Dermis blood vessel endothelial cell (primary cell): ENCODE data around the gene GALNS. TPM values are rescaled to one million over a fixed set of nuclear protein-coding genes. Genes with fewer than 3 reads are reported as not detected.
"Not testable (repeated sequence)": the region's sequence is repeated elsewhere in the genome, so short reads cannot be mapped to it uniquely, and the experiment has no call there.

Source experiments
- DNase-seq: peaks from one replicate; pipeline ENCODE4 v3.0.0; 2010
- total RNA-seq: library from RNA; depleted of rRNA; stranded (reverse); fragments of >200 nt; gene quantifications from 2 replicates; pipeline ENCODE4 v1.2.3, GENCODE V29; 2014

The GALNS gene
- total RNA-seq, 1 donor from 2014 or later = 25.0 TPM

DNA sequence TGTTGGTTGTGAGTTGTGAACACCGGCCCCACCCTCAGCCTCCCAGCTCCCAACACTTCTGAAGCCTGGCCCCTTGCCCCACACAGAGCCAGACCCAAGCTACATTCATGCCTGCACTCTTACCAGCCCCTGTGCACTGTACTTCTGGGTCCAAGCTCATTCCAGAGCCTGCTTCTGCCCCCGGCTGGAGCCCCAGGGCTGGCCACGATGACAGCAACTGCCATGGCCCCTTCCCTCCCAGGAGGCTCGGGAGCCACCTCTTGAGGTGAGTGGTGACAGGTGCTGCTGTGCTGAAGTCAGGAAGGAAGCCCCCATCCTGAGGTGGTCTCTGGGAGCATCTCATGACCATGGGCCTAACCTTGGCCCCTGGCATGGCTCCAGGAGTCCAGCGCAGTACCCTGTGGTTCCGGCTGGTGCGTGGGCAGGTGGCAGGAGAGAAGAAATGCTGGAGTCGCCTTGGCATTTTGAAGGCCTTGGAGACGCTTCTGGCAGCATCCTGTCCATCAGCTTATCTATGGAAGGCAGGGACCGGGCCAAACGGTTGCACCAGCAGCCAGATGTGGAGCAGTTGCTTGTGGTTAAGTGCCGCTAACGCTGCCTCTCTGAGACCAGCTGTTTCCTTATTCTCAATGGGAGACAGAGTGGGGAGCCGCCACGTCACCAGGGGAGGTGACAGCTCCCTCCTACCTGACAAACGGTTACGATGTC, 57.0 kb downstream of the GALNS start:
- DNase-seq = no peak

DNA sequence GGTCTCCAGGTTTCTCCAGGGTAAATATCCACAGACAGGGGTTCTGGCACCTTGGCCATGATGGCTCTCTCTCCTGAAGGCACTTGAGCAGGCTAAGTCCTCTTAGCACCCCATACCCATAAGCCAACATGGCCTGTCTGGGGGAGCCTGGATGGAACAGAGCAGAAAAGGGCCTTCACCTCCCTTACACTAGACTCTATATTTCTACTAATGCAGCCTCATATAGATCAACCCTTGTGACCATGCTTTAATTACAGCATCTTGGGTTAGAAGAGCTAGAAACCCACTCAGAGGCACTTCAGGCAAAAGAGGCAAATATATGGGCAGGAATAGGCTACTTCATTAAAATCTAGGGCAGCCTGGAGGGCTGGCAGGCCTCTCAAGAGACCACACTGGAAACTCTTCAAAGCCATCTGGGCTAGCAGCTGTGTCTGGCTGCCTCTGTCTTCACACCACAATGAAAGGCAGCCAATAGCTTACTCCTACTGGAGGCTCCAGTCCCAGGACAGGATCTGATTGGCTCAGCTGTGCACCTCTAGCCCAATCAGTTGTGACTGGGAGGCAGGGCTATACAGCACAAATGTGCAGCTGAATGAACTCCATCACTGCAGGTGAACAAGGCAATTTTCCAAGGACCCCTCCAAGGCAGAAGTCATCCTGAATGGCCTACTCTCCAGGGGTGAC, 57.8 kb downstream of the GALNS start:
- DNase-seq = no peak

DNA sequence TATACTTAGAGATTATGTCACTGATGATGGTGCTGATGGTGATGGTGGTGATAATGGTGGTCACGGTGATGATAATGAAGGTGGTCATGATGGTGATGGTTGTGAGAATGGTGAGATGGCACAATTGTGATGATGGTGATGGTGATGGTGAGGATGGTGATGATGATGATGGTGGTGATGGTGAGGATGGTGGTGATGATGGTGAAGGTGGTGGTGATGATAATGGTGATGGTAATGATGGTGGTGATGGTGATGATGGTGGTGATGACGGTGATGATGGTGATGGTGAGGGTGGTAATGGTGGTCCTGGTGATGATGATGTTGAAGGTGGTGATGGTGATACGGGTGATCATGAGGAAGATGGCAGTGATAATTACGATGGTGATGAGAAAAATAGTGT, 58.7 kb downstream of the GALNS start:
- no peak for DNase-seq

DNA sequence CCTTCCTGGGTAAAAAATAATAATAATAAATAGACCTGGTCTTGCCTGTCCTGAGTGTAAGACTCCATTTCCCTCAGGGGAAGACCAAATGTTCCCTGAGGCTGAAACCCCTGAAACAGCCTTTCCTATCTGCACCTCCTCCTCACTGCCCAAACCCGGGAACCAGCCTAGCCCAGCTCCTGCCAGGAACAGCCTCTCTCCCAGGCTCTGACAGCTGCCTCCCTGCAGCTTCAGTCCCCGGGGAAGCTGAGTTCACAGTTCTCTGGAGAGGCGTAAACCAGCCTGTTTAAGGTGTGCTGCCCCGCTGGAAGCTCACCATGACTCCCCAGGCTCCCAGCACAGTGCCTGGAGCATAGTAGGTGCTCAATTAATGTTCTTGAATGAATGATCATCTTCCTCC, 60.5 kb downstream of the GALNS start:
- no peak for DNase-seq

DNA sequence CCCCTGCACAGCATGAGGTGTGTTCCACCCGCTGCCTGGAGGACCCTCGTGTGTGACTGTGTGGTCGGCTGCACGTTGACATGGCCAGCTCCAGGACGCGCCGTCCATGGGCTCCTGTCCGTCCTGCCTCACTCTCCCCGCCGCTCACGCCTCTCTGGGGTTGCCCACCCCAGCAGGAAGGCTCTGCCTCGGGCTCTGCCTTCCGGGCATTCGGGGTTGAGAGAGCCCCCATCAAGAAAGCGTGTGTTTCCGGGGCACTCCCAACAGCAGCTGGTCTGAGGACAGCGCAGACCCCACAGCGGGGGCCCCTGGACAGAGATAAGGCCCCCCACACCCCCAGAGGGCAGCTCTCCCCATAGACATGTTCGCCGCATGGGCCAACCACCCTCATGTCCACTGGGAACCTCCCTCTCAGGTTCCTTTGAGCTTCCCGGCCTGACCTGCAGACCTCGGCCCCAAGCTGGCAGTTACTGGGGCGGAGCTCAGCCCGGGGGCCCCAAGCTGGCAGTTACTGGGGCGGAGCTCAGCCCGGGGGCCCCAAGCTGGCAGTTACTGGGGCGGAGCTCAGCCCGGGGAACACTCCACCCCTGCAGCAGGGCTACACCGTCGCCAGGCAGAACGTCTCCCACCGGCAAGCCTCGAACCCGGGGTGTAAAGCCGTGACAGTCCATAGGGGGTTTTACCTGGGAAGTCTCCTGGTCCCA, 63.3 kb downstream of the GALNS start:
- DNase-seq = no peak

DNA sequence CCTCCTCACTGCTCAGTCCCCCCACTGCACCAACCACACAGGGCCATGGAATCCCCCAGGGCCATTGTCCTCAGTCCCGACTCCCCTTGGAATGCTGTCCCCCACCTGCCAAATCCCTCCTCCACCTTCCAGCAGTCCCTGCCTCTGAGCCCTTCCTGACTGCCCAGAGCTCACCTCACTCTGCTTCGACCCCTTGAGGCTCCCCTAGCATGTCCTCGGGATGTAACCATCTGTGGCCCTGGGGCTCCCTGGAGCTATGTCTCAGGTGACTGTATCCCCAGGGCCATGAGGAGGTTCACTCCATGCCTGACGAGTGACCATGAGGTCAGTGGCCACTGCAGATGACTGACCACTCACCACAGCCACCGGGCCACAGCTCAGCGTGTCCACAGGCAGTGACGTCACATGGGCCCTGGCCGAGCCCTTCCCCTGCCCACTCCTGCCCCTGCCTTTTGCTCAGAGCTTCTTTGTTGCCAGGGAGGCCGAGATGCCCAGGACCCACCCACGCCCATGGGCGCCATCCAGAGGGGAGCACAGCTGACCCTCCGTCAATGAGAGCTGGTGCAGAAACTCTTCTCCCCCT, 64.0 kb downstream of the GALNS start:
- no peak for DNase-seq

DNA sequence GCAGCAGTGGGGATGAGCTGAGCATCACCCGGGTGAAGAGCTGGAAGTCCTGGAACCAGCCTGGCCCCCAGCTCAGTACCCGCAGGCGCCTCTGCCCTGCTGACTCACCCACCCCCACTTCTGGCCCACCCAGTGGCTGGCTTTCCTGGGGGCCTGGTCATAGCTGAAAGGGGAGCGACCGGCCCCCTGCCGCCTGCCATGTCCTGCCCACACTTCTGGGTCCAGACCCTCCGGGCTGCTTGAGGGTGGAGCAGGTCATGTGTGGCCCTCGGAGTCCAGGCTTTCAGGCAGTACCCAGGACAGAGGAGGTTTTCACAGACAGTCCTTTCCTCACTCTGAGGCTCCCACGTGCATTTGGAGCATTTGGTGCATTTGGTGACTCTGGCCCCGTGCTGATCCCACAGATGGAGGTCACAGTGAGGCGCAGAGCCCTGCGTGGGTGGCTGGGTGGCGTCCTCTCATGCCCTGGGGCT, 64.6 kb downstream of the GALNS start:
- DNase-seq = no peak

DNA sequence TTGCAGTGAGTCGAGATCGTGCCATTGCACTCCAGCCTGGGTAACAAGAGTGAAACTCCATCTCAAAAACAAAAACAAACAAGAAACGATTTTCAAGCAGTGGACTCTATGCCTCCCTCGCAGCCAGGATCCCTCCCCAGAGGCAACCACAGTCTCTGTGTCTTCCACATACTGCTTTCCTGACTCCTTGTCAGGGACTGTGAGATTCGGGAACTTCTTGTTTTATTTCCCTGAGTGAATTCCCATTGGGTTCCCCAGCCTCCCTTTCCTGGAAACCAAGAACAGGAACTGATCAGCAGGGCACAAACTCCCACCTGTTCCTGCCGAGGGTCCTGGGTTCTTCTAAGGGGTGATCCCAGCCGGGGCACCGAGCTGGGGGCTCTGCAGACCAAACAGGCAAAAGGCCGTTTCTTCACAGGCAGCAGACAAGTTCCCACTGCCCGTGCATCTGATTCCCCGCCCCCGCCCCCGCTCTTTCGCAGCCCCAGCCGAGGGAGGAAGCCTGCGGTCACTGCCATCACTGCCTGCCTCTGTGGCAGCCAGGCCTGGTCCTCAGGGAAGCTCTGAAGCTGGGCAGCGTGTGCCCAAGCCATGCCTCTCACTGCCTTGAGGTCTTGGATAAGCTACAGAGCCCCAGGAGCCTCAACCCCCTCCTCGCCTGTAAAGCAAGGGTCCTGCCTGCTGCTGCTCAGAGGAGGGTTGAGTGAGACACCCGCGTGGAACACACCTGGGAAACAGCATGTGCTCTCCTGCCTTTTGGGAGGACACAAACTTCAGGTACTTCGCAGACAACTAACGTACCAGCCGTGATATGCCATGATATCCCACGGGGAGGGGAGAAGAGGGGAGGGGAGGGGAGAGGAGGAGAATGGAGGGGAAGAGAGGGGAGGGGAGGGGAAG, 66.2 kb downstream of the GALNS start:
- DNase-seq = peak; percentile 41

DNA sequence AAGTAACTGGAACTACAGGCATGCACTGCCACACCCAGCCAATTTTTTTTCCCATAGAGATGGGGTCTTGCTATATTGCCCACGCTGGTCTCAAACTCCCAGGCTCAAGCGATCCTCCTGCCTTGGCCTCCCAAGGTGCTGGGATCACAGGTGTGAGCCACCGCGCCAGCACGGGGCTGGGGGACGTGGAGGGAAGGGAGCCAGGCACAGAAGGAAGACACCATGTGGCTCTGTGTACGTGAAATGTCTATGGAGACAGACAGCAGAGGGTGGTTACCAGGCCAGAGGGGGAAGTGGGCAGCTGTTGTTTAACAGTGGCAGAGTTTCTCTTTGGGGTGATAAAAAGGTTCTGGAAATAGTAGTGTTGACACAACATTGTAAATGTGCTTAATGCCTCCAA, 67.2 kb downstream of the GALNS start:
- no peak for DNase-seq

DNA sequence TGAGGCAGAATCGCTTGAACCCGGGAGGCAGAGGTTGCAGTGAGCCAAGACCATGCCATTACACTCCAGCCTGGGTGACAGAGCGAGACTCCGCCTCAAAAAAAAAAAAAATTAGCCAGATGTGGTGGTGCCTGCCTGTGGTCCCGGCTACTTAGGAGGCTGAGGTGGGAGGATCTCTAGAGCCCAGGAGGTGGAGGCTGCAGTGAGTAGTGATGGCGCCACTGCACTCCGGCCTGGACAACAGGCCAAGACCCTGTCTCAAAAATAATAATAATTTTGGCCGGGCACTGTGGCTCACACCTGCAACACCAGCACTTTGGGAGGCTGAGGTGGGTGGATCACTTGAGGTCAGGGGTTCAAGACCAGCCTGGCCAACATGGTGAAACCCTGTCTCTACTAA, 68.0 kb downstream of the GALNS start:
- not testable (repeated sequence) for DNase-seq

DNA sequence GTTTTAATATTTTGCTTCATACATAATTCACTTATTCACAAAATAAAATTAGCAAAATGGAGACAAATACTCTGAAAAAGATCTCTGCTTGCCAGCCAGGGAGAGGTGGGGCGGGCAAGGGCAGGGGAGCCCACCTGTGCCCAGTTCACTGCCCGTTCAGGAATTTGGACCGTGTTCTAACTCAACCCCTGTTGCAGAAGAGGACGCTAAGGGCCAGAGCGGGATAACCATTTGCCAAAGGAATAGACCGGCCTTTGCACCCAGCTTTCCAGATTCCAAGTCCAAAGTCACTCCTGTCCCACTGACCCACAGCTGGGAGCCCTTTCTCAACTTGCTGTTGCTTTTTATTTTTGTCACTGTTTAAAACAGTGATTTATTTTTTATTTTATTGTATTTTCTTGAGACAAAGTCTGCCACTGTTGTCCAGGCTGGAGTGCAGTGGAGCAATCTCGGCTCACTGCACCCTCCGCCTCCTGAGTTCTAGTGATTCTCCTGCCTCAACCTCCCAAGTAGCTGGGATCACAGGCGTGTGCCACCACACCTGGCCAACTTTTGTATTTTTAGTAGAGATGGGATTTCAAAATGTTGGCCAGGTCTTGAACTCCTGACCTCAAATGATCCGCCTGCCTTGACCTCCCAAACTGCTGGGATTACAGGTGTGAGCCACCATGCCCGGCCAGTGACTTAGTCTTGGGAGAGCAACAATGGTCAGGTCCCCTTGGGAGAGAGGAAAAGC, 69.0 kb downstream of the GALNS start:
- no peak for DNase-seq

DNA sequence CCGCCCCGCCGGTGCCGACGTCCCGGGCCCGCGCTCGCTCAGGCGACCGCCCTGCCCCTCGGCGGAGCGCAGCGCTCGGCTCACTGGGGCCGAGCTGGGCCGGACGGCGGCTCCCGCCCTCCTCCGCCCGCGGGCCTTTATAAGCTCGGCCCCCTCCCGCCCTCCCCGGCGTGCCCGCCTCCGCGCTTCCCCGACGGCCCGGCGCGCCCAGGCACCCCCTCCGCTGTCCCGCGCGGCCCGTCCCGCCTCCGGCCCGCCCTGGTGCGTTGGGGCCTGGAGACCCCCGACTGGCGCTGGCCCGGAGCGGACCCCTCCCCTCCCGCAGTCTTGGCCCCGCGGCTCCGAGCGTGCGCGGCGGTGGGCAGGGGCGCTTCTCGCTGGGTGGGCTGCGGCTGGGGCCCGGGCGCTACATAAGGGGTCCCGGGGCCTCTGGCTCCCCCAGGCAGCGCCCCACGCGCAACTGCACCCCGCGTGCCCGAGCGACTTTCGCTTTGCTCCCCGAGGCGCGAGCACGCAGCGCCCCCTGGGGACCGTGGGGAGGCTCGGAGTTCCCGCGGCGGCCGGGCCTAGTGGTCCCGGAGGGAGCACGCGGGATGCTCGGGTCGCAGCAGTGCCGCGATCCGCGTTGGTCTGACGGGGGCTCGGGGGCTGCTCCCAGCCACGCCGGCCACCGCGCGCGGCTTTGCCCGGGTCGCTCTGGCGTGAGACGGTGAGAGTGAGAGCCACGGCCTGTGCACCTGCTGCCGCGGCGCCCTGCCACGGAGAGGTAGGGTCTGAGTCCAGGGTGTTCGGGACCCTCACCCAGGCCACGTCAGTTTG, 71.4 kb downstream of the GALNS start, which contains the start of gene PIEZO1:
PIEZO1 (minus strand) TSS at position 115 of the 819 bp plus-strand sequence. CDS start 256 bp downstream, outside the sequence.
- DNase-seq = peak; percentile 79

DNA sequence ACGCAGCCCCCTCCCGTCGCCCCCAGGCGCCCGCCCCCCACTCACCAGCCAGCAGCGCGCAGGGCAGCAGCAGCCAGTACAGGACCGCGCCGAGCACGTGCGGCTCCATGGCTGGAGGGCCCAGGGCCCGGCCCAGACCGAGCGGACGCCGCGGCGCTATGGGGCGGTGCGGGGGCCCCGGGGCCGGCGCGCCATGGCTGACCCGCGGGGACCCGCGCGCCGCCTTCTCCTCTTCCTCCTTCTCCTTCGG, 72.0 kb downstream of the GALNS start:
- DNase-seq = no peak

DNA sequence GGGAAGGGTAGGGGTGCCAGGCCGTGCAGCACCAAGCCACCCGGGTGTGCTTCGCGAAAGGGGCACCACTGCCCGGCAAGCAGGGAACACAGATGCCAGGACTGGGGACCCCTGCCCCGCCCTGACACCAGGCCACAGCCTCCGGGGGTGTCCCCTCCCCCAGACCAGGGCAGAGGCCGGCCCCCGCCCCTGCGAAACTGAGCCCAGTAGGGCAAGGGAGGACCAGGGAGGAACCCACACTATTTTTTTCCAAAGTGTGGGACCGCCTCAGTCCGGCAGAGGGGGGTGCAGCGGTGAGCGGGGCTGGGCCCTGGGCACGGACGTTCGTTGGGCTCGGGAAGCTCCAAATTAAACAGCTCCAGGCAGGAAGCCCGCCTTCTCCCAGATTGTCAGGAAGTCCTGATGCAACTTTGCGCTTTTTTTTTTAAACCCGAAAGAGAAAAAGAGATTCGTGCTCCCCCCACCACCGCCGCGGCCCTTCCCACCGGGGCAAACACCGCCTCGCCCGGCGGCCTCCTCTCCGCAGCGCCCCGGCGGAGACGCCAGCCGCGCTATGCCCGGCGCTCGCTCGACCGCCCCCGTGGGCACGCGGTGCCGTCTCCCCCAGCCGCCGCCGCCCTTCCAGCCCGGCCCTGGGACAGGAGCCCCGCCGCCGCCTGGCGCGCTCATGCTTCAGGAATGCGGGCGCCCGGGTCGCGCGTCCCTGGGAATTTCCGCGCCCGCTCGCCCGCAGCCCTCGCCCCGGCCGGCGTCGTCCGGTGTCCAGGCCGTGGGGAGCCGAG, 72.5 kb downstream of the GALNS start:
- peak; percentile 79 for DNase-seq

DNA sequence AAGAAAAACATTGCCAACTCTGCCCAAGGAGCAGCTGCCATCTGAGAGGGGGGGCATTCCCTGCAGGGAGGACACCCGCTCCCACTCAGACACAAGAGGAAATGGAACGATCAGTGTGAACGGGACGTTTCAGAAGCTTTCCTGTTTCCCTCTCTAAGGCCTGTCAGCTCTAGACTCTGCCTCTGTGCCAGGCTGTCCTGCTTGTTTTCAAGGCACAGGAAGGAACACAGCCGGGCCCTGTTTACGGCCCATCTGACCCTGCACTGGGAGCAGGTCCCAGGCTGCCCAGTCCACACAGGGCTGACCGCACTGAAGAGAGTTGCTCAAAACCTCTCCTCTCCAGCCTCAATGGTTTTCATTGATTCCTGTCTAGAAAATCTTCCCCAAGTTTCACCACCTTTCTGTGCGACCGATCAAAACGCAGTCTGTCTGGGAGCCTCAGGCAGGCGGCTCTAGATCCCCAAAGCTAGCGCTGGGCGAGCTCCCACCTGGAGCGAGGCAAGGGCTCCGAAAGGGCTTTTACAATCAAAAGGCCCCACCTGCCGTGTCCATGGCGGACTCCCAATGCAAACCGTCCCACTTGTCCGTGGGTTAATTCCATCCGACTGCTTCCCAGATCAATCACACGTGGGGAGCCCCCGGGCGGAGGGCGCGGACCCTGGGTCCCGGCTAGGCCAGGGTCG, 73.2 kb downstream of the GALNS start:
- DNase-seq = peak; percentile 70

DNA sequence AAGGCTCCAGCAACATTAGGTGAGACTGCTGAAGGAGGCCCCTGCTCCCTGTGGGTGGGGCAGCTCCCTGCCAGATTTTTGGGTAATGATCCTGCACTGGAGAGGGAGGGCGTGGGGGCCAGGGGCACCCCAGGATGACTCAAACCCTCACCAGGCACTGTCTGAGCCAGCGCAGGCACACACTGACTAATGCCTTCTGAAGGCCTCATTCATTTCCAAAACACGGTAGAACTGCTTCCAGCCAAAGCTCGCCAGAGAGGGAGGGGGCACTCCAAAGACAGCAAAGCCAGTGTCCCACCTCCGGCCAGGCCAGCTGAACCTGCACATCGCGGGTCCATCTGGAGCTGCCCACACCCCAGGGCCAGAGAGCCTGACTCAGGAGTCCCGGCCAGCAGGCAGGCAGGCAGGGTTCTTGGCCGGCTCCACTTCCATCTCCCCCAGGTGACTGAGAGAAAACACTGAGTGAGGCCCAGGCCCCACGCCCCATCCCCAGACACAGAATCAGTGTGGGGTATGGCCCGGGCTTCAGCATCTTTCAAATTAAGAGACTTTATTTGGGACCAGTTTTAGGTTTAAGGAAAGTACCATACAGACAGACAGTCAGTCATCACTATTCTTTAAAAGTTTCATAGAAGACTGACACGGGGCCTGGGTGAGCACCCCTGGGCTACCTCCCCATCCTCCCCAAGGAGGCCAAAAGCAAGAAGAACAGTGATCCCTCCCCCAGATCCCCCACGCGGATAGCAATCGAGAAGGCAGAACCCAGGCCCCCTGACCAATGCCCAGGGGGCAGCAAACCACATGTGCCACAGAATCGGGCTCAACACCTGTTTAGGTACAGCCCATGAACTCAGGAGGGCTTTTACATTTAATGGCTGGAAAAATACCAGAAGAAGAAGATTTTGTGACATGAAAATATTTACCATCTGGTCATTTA, 74.0 kb downstream of the GALNS start:
- DNase-seq = peak; percentile 53

DNA sequence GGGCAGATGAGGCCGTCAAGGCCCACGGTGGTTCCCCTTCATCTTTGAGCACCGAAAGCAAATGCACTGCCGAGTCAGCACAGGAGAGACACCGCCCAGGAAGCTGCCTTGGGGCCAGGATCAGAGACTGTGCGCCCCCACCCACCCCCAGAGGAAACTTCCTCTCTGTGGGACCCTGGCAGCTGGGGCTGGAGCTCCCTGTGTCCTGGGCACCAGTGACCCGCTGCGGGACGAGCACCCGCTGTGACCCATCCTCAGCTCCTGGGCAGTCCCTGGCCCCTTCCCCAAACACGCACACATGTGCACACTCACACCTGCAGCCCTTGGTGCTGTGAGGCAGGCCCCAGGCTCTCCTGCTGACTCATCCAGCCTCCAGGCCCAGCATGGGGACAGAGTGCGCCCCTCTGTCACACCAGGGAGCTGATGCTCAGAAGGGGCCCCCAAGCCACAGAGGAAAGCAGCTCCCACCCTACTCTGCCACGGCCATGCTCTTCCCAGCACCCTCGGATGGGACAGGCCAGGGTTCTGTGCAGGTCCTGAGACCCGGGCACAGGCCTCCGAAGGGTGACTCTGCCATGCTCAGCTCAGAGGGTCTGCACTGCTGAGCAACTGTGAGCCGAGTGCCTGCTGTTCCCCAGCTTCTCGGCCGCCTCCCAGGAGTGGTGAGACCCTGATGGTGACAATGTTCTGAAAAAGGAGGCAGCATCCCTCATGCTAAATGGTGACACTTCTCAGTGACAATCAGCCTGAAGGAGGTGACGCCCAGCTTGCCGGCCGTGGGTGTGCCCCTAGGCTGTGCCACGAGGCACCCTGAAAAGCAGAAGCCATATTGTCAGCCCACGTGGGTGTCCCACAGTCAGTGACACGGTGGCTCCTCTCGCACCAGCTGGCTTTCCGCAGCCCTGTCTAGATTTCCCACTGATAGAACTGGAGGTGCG, 75.3 kb downstream of the GALNS start:
- DNase-seq = no peak
